ENCODE measurements around the gene ZNF516.

ZNF516 gene

DNA sequence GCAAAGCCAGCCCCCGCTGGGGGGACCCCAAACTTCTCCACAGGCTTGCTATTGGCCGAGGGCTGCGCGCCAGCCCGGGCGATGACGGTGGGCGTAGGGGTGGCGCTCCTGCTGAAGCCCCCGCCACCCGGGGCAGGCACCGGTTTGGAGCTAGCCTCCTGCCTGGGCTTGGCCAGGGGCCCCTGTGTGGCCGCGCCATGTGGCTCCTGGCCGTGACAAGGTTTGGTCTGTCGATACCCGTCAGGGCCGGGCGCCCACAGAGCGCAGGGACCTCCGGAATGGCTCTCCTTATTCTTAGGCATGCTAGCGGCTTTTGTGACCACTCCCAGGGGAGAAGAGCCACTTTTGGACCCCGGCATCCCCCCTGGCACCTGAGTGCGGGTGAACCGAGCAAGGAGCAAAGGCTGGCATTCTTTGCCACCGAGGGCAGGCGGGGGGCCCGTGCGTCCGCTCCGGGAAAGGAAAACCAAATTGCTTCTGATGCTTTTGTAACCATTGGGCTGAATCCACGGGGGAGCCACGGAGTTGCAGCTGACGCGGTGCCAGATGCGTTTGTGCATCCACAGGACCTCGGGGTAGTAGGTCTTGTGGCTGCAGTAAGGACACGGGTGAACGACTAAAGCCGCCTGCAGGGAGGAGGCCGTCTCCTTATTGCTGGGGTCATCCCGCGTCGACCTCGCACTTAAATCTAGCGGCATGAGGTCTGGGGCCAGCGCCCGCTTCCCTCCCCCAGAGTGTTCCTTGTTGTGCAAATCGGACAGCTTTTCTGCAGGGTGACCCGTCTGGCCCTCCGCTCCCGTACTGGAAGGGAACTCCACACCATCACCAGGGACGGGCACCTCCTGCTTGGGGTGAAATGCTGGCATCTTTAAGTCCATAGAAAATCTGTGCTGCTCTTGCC is 115.6 kb downstream of the ZNF516 start:
- no peak for DNase-seq

DNA sequence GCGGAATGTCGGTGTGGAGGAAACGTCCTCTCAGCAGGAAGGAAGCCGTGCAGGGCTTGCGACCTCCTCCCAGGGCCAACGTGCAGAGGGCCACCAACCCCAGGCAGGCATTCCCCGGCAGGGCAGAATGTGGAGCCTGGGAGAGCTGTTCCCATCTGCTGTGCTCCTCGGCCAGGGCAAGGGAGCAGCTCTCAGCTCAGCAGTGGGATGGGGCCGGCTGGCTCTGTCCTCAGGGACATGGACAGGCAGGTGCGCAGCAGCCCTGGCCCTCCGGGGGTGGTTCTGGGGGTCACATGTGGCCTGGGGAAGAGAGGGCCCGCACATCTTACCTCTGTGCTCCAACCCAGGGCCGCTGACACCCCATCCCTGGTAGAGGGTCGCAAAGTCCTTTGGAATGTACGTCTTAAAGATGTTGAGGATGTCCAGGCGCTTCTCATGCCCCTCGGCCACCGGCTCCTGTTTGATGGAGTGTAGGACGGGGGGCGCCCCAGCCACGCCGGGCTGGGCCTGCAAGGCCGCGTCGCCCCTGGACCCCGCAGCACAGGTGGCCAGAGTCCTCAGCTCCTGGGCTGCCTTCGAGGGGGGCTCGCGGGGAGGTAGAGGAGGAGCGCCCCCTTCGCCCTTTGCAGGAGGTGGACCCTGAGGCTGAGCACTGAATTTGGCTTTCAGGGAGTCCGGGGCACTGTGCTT is 116.4 kb downstream of the ZNF516 start:
- no peak for DNase-seq

DNA sequence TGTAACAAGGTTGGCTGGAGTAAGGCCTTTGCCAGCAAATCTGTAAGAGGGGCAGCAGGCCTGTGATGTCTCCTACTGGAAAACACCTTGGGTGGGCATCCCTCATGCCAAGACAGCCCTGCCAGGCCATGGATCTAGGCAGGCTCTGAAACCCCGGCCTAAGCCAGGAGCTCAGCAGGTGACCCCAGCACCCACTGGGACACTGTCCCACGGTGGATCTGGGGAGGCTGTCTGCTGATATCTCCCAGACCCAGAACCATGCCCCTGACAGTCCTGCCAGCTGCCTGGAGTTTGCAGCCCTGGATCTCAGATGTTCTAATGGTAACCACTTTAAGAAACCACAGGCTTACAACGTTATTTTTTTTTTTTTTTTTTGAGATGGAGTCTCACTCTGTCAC is 117.7 kb downstream of the ZNF516 start:
- no peak for DNase-seq

DNA sequence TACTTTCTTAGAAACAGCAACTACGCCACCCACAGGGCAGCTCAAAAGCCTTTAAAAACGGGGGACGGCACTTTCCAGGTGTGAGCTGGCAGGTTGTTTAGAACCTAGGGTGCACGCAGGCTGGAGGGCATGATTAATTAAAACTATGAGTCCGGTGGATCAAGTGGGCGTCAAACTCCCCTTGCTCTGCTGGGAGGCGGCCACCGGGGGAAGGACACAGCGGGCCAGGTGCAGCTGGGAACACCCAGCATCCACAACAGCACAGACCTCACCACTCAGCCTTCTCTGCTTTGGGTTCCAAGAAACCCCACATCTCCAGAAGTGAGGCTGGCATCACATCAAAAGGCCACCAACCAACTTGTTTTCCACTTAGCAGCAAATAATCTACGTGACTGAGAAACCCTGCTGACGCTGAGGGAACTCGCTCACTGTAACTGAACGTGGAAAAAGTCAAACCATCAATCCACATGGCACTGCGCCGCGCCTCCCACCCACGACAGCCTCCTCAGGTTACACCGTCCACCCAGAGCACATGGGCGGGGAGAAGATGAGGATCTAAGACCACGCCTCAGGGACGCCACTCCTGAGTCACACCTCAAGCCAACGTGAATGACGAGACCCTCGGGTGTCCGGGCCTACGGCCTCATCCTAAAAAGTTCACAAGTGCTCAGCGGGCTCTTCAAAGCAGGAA is 118.2 kb downstream of the ZNF516 start:
- peak; percentile 36 for DNase-seq

DNA sequence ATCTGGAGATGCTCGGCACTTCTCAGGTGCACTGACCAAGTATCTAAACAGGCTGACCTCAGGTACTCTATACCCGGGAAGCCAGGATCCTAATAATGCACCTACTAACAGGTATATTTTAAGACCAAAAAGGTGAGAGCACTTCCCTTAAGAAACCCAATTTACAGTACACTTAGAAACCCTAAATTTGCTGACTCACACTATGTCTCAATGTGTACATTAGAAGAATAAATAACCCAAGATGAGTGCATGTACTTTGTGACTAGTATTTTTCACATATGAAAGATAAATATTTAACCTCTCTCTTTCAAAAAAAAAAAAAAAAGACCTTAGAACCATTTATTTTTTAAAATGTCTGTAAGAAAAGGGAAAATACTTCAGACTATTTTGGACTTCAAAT is 118.8 kb downstream of the ZNF516 start:
- no peak for DNase-seq

DNA sequence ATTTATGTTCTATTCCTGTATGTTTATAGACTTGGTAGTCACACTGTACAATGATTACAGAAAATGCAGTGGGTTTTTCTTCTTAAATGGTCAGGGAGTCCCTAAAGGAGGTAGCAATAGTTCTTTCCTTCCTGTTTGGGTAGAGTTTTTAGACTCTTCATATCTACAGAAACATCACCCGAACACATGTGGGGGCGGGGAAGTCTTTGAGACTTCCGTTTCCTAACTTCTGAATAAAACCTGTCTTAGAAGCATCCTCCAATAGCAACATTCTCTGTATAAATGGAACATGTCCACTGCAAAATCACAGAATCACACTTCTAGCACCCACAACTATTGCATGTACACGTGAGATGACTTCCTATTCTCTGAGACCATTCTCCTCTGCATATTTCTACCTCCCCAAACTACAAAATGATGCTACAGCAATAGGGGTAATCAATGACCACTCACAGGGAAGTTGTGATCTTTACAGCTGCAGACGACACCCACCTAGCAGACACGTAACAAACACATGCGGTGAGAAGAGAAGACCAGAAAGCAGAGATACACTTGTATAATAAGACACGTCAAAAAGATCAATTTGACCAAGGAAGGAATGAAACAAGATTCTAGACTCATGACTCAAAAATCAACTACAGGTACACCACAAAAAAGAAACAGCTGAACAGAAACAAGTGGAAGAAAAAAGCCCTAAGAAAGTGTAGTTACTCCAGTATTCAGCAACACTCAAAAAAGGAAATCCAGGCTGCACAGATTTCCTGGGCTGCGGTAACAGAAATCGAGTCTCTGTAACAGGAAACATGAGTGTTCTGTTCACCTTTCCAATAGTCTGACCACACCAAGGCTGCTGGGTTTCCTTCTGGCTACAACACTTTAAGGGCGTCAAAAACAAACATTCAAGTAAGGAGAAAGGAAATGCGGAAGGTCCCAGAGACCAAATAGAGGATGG is 120.4 kb downstream of the ZNF516 start:
- peak; percentile 71 for DNase-seq

DNA sequence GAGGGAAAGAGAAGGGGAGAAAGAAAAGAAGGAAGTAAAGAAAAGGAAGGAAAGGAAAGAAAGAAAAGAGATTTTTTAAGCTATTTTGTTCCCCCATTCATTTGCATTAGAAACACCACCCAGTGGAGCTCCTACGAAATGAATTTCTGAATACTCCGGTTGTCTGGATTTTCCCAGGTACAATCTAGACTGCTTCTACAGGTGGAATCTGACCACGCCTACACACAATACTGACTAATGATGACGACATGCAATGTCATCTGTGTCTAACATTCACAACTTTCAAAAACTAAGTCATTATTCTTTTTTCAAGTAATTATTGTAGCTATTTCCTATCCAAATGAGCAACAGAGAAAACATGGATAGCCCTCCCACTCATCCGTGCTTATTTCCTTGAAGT is 121.7 kb downstream of the ZNF516 start:
- no peak for DNase-seq

DNA sequence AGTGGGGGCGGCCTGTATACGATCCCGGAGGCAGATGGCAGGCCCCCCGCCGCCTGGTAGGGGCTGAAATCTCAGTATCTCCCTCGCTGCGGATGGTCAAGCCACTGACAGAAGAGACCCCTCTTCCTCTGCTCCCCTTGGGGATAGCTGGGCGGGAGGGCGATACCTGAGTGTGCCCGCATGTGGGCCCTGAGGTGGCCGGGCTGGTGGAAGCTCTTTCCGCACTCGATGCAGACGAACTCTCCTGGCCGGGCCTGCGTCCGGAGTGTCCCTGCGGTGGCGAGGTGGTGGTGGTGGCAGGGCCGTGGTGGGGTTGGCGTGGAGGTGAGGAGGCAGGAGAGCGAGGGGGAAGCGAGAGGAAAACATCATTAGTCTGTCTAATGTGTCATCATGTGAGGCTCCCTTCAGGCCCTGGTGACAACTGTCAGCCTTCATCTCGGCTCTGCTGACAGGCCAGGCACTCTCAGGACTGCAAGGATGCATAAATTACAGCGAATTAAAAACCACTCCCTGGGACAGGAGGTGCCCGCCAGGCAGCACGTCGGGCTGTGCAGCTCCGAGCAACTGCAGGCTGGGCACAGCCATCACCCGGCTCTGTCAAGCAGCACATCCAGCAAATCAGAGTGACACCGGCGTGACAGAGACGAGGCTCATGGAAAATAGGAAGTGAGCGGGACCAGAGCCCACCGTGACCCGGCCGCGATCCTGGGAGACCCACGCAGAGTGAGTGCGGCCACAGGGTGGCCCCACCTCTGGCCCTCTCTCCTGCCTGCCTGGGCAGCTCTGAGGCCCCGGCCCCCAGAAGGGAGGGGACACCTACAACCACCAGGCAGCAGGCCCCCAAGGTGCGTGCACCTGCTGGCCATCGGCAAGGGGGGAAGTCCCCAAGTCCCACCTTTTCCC is 123.5 kb downstream of the ZNF516 start:
- DNase-seq: no peak

DNA sequence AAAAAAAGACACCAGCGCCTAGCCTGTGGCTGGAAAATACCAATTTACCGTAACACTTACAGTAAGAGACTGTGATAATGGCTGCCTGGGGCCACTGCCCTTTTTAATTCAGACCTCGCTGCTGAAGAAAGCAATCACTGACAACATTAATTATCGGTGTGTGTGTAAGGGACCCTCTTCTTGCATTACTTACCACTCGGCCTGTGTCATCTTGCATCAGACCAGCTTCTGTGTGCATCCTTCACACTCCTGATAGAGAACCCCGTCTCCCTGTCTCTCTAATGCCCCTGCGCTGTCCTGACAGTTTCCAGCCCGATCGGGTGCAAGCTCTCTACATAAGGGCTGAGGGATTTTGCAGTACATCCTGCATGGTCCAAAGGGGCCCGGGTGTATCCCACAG is 124.4 kb downstream of the ZNF516 start:
- DNase-seq: no peak

DNA sequence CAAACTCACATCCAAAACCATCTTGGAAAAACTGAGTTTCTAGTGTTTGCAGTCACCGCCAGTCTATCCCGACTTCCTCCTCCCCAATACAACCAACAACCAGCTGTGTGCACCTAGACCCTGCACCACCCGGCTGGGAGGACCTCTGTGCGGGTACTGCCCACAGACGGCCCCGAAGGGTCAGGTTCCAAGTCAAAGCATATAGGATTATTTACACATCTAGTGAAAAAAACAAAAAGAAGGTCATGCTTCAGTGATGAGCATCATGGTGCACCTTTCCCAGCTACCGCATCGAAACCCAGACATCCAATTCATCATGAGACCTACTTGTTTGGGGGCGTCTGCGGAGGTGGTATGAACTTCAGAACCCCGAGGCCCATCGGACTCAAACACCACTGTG is 124.8 kb downstream of the ZNF516 start:
- DNase-seq: no peak

DNA sequence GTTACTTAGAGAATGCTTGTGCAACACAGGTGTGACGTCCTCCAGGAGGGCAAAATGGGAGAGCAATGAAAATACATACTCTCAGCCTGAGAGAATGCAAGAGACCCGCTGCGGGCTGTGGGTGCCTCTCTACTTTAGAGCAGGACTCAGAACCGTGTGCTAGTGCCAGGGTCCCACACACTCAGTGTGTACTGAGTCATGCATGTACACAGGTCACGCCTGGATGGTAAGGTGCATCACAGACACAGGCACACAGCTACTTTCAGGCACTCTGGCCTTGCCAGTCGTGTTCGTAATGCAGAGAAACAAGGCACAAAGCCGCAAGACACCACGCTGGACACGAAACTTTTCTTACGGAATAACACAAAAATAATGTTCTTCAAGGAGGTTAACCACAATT is 125.3 kb downstream of the ZNF516 start:
- DNase-seq: no peak

DNA sequence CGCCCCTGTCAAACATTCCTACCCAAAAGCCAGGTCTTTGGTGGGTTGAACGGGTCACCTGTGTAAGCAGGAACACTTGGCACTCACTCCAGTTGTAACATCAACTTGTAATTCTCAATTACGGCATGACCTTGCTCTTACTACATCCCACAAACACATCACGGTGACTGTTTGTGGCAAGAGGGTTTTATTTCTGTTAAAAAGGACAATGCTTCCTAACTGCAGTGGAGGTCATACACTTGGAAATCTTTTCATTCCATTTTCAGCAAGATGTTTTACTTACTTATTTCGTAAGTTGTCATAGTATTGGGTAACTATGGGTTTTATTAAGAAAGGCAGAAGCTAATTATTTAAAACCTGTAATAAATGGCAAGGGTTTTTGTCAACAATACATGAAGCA is 126.1 kb downstream of the ZNF516 start:
- DNase-seq: no peak

DNA sequence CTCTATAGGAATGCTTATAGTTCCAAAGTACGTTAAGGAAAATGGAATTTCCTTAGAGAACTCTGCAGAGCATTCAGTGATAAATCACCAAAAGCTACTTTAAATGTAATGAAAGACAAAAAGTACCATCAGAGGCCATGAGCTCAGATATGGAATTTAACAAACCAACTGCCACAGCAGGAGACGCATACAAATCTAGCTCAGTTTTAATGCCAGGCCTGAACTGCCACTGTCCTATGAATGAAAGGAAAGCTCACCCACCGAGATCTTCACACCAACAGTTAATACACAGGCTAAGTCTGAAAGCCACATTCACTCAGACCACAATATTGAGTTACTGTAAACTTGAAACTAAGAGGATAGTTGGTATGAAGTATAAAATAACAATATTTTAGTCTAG is 126.8 kb downstream of the ZNF516 start:
- no peak for DNase-seq

DNA sequence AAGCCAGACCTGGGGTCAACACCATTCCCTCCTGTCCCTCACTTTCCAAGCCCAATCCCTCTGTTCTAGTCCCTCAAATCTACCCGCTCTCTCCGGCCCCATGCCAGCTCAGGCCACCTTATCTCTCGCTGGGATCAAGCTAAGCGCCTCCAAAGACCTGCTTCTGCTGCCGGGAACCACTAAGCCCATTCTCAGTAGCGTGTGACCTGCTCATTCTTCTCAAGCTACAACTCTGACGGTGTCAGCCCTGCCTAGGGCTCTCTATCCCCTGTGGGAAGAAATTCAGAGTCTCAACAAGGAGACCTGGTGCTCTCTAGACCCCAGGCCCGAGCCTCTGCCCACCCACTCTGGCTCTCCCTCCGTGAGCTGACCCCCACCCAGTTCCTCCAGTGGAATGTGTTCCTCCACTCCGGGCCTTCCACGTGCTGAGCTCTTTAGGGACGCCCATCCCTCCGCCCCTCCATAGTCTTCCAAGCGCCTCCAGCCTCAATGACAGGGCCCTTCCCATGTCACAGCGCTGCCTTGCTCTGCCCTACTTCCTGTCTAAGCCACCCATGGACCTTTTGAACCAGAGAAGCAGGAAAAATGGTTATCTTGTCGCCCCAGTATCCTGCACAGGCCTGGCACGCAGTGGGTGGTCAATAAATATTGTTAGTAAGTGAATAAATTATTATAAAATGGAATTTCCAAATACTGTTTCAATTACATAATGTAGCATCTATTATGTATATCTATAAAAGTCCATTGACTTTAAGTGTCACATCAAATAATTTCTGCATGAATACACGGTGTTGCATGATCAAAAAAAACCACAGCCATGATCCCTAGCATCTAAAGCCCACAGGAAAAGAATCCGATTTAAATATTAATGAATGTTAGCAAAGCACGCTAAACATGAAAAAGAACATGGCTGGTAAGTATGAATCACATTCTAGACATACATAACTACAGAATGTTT is 127.6 kb downstream of the ZNF516 start:
- DNase-seq: no peak

DNA sequence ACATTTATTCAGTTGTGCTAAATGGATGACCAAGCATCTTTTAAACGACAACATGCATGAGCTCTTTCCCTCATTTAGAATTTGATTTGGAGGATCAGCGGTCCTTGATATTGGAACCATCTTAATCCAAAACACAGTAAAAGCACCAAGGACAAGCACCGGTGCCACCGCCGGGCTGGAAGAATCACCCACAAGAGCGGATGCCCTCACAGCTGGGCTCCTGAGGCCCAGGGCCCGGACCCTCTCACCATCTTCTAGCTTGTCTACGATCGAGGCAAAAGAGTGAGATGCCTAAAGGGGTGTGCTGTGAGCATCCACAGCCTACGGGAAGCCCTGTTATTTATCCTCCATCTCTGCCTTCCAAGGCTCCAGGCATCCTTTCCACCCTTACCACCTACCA is 129.5 kb downstream of the ZNF516 start:
- DNase-seq: no peak

DNA sequence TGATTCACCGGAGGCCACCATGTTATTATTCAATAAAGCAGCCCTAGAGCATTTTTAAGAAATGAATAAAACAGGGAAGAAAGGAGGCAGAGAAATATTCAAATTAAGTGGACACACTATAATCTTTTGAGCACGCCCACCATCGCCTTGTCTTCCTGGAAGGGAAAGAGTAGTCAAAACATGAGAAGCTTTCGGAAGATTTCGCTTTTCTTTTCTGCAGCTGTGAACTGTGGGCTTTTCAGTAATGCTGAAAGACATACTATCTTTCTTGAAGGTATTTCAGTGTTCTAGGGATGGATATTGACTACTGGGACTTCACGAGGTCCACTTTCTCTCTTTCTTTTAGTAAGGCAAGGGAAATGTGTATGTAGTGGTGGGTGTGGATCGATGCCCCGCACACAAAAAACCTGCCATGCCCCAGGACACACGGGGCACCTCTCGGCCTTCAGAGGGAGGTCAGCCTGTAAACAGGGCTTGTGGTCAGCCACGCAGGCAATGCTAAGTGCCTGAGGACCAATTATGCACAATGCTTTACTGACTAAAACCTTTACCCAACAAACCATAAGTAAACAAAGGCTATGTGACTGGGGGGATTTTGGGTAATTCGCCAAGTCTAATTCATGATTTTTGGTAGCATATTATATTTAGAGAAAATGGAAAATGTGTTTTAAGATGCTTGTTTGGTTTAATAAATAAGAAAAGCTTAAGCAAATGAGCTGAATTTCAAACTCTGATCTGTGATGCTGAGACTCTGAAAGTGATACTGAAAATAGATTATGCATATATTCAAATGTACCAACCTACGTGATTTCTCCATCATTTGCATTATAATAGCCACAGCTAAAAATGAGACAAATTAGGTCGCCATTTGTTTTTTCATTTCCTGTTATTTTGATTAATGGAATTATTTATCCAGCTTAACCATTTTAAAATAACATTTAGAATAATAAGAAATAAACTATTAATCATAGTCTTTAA is 130.5 kb downstream of the ZNF516 start:
- no peak for DNase-seq

DNA sequence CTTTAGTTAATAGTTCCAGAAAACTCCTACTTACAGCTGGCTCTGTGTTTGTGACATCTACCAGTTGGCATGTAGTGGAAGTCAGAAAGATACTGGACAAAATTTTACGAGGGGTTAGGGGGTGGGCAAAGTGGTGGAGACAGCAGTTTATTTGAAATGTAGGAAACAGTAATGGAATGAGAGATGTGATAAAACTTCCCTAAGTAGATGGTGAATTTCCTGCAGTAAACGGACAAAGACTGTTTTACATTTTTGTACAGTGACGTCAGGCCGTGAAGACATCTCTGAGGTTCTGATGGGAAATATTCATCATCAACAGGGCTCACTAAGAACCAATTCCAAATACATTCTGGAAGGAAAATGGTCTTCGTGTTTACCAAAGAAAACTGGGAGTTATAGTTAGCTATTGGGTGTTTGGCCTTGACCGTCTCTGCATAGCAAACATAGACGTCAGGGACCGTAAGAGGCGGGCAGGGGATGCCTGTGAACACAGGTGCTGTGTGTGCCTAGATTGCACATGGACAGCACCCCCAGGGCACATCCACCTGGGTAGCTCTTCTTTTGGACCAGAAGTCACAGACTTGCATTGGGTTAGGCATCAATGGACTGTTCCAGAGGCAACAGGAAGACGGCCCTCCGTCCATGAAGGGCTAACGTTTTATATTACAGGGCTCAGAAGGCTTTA is 131.5 kb downstream of the ZNF516 start:
- DNase-seq: no peak

DNA sequence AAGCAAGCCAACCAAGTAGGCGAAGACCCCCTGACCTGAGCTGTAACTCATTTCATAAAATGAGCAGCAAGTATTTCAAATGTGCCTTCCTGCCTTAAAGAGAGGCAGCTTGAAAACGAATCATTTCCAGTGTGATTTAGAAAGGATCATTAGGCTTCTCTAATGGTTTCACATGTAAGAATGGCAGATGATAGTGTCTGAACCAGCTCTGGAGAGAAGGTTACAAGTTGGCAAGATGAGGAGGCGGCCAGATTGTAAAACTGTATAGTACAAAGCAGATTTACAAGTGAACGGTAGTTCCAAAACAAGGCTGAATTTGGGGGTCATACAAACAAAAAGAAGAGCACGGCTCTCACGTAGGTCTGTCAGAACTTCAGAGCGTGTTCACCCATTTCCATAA is 132.4 kb downstream of the ZNF516 start:
- no peak for DNase-seq

All from CD4-positive, alpha-beta T cell treated with Interleukin-6 for 4 hours (primary cell).